GM21367 (cell line): ENCODE results near the gene BCL10.

Source experiments
- ATAC-seq: cut with Tn5 transposase; IDR thresholded peaks from one replicate; pipeline ENCODE4 v1.9.1; 2021; ENCODE audit not compliant: unreplicated experiment

Gene BCL10

DNA sequence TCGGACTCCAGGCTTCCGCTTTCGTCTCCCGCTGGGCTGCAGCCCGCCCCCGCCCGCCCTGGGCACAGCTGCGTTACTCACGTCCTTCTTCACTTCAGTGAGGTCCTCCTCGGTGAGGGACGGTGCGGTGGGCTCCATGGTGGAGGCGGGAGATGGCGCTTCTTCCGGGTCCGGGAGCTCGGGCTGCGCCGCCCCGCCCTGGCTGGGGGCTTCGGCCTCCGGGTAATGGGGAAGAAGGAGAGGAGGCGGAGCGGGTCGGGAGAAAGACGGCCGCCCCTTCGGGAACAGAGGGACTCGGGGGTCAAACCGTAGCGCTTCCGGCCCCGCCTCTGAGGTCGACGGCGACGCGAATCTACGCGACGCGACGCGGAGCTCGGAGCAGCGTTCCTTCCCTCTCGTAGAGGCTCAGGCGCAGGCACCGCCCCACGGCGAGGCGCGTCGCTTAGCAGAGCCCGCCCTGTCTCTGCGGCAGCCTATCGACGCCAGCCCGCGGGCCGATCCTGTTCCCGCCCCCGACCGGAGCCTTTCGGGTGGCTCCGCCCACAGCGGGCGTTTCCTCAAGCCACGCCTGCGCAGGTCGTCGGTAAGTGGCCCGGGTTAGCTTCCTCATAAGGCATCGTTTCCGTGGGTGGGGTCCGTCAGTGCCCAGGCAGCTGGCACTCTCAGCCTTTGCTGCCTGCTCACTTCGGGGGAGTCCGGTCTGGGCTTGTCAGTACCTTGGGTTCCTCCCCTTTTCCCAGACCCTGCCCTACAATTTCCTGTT lies at the start of gene BCL10:
Gene BCL10 (minus strand): TSS at position 418 of the 763 bp plus-strand sequence. CDS start 280 bp downstream, at position 138.
- peak; percentile 97 for ATAC-seq

DNA sequence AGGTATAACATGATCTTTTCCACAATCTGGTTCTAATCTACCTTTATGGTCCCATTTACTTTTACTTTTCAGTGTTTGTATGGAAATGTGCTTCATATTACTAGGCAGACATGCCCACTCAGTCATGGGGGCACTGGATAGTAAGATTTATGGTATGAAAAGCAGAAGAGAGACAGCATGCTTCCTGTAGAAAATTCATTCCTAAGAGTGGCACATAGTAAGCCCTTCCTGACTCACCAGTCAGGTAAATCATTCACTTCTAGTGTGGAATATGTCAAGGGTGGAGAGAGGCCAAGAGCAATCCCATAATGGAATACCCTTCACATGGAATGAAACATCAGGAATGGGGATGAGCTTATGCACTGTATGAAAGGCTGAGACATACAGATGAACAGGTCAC lies 49.5 kb upstream of the BCL10 start:
- no peak for ATAC-seq

DNA sequence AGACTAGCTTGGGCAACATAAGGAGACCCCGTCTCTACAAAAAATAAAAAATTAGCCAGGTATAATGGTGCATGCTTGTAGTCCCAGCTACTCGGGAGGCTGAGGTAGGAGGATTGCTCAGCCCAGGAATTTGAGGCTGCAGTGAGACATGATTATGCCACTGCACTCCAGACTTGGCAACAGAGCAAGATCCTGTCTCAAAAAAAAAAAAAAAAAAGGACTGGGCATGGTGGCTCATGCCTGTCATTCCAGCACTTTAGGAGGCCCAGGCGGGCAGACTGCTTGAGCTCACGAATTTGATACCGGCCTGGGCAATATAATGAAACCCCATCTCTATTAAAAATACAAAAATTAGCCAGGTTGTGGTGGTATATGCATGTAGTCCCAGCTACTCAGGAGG lies 47.3 kb upstream of the BCL10 start:
- no peak for ATAC-seq

DNA sequence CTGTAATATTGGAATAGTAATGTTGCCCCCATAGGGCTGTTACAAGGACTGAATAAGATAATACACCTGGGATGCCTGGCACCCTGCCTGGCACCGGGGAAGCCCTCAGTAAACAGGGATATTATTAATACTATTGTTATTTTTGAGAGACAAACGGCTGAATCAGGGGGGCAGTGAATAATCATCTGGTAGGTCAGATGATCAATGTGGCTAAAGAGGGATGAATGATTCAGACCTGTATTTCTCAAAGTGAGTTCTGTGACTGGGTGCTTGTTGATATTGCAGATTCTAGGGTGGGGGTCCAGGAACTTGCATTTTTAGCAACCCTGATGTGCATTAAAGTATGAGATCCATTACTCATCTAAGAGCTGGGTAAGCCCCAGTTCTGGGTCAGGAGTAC lies 46.2 kb upstream of the BCL10 start:
- no peak for ATAC-seq

GRCh38 chr1:85321237-85321964 lies 45.0 kb upstream of the BCL10 start:
- ATAC-seq: no peak

GRCh38 chr1:85320371-85321131 lies 44.1 kb upstream of the BCL10 start:
- no peak for ATAC-seq

DNA sequence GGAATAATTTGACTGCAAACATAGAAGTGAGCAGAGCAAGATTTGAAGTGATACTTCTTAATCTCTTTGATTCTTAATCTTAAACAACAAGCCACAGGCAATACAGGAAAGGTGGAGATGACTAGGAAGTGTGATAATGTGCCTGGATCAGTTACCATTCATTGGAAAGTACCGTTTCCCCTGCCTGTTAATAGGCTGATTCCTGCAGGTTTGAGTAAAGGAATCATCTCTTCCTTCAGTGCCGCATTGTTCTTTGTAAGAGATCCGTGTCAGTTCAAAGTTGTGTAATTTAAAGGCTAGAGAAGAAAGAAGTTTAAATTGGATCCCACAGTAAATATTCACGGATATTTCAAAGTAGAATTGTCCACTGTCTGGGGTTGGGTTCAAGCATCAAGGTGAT lies 43.5 kb upstream of the BCL10 start:
- ATAC-seq: no peak

DNA sequence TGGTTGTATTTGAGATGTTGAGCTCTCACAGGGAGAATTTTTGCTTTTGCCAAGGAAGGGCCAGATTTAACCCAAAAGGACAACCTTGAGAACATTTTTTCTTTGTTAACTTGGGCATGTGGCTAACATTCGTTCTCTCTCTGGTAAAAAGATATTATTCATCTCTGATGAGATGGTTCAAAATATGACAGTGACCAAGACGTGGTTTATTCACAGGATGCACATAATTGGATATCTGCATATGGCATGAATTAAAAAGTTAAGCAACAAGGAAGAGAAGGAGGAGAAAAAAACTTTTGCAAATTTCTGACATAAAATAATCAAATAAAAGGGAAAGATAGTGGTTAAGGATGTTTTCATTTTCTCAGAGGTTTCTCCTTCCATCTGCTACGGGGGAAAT lies 43.1 kb upstream of the BCL10 start:
- ATAC-seq: no peak

GRCh38 chr1:85318217-85318616 lies 41.8 kb upstream of the BCL10 start:
- no peak for ATAC-seq

DNA sequence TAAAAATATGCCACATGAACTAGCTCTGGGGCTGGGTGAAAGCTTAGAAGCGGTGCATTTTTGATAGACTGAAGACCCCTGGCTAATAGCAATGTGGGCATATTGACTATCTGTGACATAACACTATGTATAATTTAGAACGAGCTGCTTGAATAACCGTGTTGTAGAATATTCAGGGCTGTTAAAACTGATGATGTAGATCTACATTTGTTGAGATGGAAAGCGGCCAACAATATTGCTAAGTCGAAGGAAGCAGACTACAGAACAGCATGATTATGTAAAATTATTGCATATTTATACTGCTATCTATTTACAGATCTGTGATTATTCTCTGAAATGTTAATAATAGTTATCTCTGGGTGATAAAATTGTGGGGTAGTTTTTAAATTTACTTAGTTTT lies 41.1 kb upstream of the BCL10 start:
- ATAC-seq: no peak

DNA sequence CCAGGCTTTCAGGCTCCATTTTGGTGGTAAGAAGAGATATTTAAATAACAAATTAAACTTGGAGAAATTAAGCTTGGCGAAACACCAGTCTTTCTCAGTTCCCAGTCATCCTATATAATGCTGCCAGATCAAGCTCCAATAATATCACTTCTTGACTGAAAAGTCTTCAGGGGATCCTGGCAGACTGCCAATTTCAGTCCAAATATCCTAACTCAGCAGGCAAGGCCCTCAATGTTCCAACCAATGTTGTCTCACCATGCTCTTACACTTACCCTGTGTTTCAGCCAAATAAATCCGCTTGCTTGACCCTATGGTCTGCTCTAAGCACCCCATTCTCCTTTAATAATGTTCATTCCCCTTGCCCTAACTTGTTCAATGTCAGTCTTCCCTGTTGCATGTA lies 39.9 kb upstream of the BCL10 start:
- no peak for ATAC-seq

DNA sequence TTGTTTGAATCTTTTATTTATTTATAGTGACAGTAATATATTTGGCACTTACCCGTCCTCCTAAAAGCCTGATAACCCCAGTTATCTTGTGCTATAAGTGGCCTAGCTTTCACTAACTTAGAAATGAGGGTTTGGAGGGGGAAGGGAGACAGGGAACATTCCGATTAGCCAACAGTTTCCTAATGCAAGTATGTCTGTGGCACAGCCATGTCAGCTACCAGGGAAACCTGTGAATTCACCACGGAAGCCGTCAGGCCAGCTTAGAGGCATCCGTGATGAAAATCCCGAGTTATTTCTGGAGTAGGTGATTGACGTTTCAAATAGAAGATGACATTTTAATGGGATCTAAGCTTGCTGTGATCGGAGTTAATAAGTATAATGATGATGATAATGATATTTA lies 39.4 kb upstream of the BCL10 start:
- ATAC-seq: no peak

DNA sequence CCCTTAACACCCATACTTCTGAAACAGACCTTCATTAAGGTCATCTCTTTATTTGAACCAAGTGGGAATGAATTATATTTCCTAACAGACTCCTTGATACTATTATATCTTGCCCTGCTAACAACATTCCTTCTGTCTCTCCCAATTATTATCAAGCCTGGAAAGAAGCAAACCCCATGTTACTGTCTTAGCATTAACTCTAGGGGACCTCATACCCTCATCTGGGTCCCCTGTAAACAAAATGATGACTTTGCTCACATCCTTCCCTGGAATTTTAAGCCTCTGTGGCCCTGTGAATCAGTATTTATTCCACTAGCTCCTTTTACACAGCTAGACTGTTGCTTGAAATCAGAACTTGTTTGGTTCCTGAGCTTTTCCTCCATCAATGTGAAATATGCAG lies 38.3 kb upstream of the BCL10 start:
- no peak for ATAC-seq

- no peak for ATAC-seq
These were observed 37.7 kb upstream of the BCL10 start for GRCh38 chr1:85313888-85314696.

GRCh38 chr1:85311818-85312217 lies 35.4 kb upstream of the BCL10 start:
- ATAC-seq: no peak

GRCh38 chr1:85308833-85309350 lies 32.5 kb upstream of the BCL10 start:
- no peak for ATAC-seq

- ATAC-seq: peak; percentile 86
These were observed 31.8 kb upstream of the BCL10 start for GRCh38 chr1:85307987-85308832.

DNA sequence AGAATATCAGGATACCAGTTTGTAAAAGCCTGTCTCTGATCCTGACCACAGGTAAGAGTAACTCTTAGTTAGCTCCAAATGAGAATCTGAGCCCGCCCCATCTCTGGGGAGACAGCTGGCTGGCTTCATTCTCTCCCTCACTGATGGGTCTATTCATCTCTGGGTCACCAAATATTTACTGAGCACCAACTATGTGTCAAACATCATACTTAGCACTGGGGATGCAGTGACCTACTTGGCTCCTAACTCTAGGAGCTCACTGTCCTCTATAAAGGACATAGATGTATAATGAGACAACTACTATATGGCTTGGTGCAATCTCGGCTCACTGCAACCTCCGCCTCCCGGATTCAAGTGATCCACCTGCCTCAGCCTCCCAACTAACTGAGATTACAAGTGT lies 29.8 kb upstream of the BCL10 start:
- no peak for ATAC-seq

DNA sequence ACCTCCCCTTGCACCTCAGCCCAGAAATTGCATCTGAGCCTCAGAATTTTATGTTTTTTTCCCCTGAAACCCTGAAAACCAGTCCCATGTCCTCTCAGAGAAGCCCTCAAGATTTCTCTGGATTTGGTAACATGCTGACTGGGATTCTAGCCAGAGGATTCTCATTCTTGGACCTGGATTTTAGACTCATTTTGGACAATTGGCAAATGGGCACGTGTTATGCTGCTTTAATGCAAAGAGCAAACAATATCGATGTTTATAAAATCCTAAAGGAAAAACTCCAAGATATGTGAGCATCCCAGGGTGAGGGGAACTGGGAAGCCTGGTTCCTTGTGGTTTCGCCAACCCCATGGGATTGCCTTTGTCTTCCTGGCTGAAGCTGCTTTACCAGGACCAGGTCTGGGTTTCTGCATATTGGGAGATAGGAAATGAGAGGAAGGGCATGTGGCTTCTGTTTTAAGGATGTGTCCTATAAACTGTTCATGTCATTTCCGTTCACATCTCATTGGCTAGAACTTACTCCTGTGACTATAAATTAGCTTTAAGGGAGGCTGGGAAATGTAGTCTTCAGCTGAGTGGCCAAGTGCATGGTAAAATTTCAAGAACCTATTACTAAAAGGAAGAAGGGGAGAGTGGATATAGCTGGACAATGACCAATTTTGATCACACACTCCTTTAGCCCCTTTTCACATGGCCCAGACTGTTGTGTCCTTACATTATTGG lies 27.2 kb upstream of the BCL10 start:
- no peak for ATAC-seq
